Panc1 (cell line): ENCODE data around the gene TSHR. TPM values are rescaled to one million over a fixed set of nuclear protein-coding genes. Genes with fewer than 3 reads are reported as not detected.

ENCODE experiments used
- ATAC-seq: fragments of 200-7000 bp; cut with Tn5 transposase; 2 replicates; pipeline ENCODE4 v1.9.1; 2020; ENCODE audit warnings: mild to moderate bottlenecking, moderate library complexity
- BruUV-seq: library from RNA; stranded (reverse); fragments of 400-500 nt; replicated peaks from 2 replicates; lab custom pipeline; 2021; lab: Mats Ljungman, UMichigan
- CTCF ChIA-PET: fragments of 300-600 bp; sonication (Branson Sonifier 250); formaldehyde crosslinking; loops from one replicate; lab custom pipeline; 2022; ENCODE audit warnings: antibody characterized with exemption; lab: Charles Lee
- POLR2A ChIA-PET: fragments of 300-600 bp; sonication (Branson Sonifier 250); formaldehyde crosslinking; loops from one replicate; lab custom pipeline; 2022; ENCODE audit warnings: antibody characterized with exemption; lab: Charles Lee
- DNase-seq: peaks from one replicate; pipeline ENCODE4 v3.0.0-alpha.2; 2010; ENCODE audit warnings: low read depth, low spot score
- H3K27ac ChIP-seq: 2 replicates; pipeline ENCODE4 v1.5.1; 2011; ENCODE audit warnings: mild to moderate bottlenecking, low read length, inconsistent platforms
- H3K27me3 ChIP-seq: fragments of 200-500 bp; sonication (Bioruptor generic); 2 replicates; pipeline ENCODE4 v1.6.0; 2014; ENCODE audit warnings: low read length, inconsistent platforms; ENCODE audit not compliant: control insufficient read depth, insufficient read depth
- H3K36me3 ChIP-seq: fragments of 200-500 bp; sonication (Bioruptor generic); 2 replicates; pipeline ENCODE4 v1.5.1; 2014; ENCODE audit warnings: inconsistent platforms, mild to moderate bottlenecking, low read length, moderate library complexity; ENCODE audit not compliant: control insufficient read depth, insufficient read depth
- H3K4me1 ChIP-seq: 2 replicates; pipeline ENCODE4 v1.5.1; 2011; ENCODE audit warnings: inconsistent platforms, mild to moderate bottlenecking, low read length, moderate library complexity; ENCODE audit not compliant: control insufficient read depth, insufficient read depth
- H3K4me3 ChIP-seq, 2 experiments: 2 replicates each; pipeline ENCODE4 v1.5.1; 2011 to 2012; ENCODE audit warnings: low read depth in 2 of 2, low read length in 2 of 2, mild to moderate bottlenecking in 2 of 2, inconsistent platforms in 1 of 2, moderate library complexity in 1 of 2
- H3K9me3 ChIP-seq: fragments of 200-500 bp; sonication (Bioruptor generic); 2 replicates; pipeline ENCODE4 v1.5.1; 2014; ENCODE audit warnings: low read depth, mild to moderate bottlenecking, inconsistent platforms, low read length, moderate library complexity; ENCODE audit not compliant: control insufficient read depth, insufficient read depth
- POLR2AphosphoS5 ChIP-seq: IDR thresholded peaks from 2 replicates; pipeline ENCODE4 v1.6.1; 2012; ENCODE audit warnings: mild to moderate bottlenecking, low read depth, low read length, moderate library complexity
- SIN3A ChIP-seq: IDR thresholded peaks from 2 replicates; pipeline ENCODE4 v1.6.1; 2012; ENCODE audit warnings: low read depth, mild to moderate bottlenecking, low read length, moderate library complexity, borderline replicate concordance; ENCODE audit not compliant: insufficient read depth
- TCF7L2 ChIP-seq: IDR thresholded peaks from 2 replicates; pipeline ENCODE4 v1.6.1; 2011; ENCODE audit warnings: mild to moderate bottlenecking, low read depth, low read length, inconsistent platforms
- in situ Hi-C: cut with HindIII; loops from 2 replicates; pipeline ENCODE4 v1.10.0; 2016; ENCODE audit warnings: low sequenced_read_pairs, low pct_unique_long_range_greater_than_20kb
- intact Hi-C: fragments of 100-400 bp; cut with micrococcal nuclease; formaldehyde crosslinking; loops from one replicate; pipeline ENCODE4 v1.10.0; 2022; ENCODE audit not compliant: unreplicated experiment
- total RNA-seq: library from RNA; stranded (reverse); gene quantifications from one replicate; pipeline ENCODE4 v1.2.1, GENCODE V29; 2021; ENCODE audit not compliant: unreplicated experiment
- TF ChIP-seq, protein P1 (sequence below), 2 experiments: IDR thresholded peaks; 2 replicates each; pipeline ENCODE4 v1.6.1; 2011 to 2012; ENCODE audit warnings: low read depth in 2 of 2, control low read depth in 1 of 2, low read length in 1 of 2, mild to moderate bottlenecking in 1 of 2, moderate library complexity in 1 of 2; ENCODE audit not compliant: insufficient read depth in 1 of 2
- TF ChIP-seq, protein P2 (sequence below): fragments of 450-650 bp; IDR thresholded peaks from 2 replicates; pipeline ENCODE4 v1.5.1; 2017; ENCODE audit warnings: mild to moderate bottlenecking

Gene TSHR
- total RNA-seq, 1 experiment from 2014 or later, result not detected

- CTCF ChIA-PET, result no interaction called here
- Histone ChIP-seq H3K27ac (no peak overlapping the region), H3K4me1 (no peaks in the 10 kb centered on the region), H3K9me3 (no peaks in the 10 kb centered on the region), H3K27me3 (no peaks in the 10 kb centered on the region), H3K36me3 (no peaks in the 10 kb centered on the region; the same call in 1 of the 2 replicates), H3K4me3 (no peak overlapping the region)
- TF ChIP-seq SIN3A (no peak), POLR2AphosphoS5 (no peak), TCF7L2 (no peak)
- TF ChIP-seq, protein P1, sequence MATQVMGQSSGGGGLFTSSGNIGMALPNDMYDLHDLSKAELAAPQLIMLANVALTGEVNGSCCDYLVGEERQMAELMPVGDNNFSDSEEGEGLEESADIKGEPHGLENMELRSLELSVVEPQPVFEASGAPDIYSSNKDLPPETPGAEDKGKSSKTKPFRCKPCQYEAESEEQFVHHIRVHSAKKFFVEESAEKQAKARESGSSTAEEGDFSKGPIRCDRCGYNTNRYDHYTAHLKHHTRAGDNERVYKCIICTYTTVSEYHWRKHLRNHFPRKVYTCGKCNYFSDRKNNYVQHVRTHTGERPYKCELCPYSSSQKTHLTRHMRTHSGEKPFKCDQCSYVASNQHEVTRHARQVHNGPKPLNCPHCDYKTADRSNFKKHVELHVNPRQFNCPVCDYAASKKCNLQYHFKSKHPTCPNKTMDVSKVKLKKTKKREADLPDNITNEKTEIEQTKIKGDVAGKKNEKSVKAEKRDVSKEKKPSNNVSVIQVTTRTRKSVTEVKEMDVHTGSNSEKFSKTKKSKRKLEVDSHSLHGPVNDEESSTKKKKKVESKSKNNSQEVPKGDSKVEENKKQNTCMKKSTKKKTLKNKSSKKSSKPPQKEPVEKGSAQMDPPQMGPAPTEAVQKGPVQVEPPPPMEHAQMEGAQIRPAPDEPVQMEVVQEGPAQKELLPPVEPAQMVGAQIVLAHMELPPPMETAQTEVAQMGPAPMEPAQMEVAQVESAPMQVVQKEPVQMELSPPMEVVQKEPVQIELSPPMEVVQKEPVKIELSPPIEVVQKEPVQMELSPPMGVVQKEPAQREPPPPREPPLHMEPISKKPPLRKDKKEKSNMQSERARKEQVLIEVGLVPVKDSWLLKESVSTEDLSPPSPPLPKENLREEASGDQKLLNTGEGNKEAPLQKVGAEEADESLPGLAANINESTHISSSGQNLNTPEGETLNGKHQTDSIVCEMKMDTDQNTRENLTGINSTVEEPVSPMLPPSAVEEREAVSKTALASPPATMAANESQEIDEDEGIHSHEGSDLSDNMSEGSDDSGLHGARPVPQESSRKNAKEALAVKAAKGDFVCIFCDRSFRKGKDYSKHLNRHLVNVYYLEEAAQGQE (IDR thresholded peaks at IDR 0.05; ENCODE audit: insufficient read depth in 1 of 2, low read depth in 2 of 2, low read length in 1 of 2), result no peak
- TF ChIP-seq, protein P2, sequence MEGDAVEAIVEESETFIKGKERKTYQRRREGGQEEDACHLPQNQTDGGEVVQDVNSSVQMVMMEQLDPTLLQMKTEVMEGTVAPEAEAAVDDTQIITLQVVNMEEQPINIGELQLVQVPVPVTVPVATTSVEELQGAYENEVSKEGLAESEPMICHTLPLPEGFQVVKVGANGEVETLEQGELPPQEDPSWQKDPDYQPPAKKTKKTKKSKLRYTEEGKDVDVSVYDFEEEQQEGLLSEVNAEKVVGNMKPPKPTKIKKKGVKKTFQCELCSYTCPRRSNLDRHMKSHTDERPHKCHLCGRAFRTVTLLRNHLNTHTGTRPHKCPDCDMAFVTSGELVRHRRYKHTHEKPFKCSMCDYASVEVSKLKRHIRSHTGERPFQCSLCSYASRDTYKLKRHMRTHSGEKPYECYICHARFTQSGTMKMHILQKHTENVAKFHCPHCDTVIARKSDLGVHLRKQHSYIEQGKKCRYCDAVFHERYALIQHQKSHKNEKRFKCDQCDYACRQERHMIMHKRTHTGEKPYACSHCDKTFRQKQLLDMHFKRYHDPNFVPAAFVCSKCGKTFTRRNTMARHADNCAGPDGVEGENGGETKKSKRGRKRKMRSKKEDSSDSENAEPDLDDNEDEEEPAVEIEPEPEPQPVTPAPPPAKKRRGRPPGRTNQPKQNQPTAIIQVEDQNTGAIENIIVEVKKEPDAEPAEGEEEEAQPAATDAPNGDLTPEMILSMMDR, result no peak
- POLR2A ChIA-PET, result no interaction called here
- DNase-seq (no peak), ATAC-seq (no peak)
- in situ Hi-C loops (no loop called here), intact Hi-C loops (no loop called here)
- no TSS peak for BruUV-seq
Observed at GRCh38 chr14:80933282-80933681, 22.1 kb upstream of the TSHR start.

GRCh38 chr14:80933686-80934085 is 21.7 kb upstream of the TSHR start:
- Histone ChIP-seq H3K27ac (no peak overlapping the region), H3K27me3 (no peaks in the 10 kb centered on the region), H3K4me3 (no peak overlapping the region), H3K36me3 (no peaks in the 10 kb centered on the region; the same call in 1 of the 2 replicates), H3K4me1 (no peaks in the 10 kb centered on the region), H3K9me3 (no peaks in the 10 kb centered on the region)
- POLR2A ChIA-PET, result no interaction called here
- in situ Hi-C loops (no loop called here), intact Hi-C loops (no loop called here)
- BruUV-seq, result no TSS peak
- no peak for TF ChIP-seq TCF7L2
- TF ChIP-seq SIN3A, result no peak
- TF ChIP-seq, protein P2, result no peak
- TF ChIP-seq, protein P1 (IDR thresholded peaks at IDR 0.05; ENCODE audit: insufficient read depth in 1 of 2, low read depth in 2 of 2, low read length in 1 of 2), result no peak
- no peak for TF ChIP-seq POLR2AphosphoS5
- ATAC-seq (no peak), DNase-seq (no peak)
- CTCF ChIA-PET, result no interaction called here
